ENCODE measurements around the gene LRPPRC.

Gene LRPPRC

DNA sequence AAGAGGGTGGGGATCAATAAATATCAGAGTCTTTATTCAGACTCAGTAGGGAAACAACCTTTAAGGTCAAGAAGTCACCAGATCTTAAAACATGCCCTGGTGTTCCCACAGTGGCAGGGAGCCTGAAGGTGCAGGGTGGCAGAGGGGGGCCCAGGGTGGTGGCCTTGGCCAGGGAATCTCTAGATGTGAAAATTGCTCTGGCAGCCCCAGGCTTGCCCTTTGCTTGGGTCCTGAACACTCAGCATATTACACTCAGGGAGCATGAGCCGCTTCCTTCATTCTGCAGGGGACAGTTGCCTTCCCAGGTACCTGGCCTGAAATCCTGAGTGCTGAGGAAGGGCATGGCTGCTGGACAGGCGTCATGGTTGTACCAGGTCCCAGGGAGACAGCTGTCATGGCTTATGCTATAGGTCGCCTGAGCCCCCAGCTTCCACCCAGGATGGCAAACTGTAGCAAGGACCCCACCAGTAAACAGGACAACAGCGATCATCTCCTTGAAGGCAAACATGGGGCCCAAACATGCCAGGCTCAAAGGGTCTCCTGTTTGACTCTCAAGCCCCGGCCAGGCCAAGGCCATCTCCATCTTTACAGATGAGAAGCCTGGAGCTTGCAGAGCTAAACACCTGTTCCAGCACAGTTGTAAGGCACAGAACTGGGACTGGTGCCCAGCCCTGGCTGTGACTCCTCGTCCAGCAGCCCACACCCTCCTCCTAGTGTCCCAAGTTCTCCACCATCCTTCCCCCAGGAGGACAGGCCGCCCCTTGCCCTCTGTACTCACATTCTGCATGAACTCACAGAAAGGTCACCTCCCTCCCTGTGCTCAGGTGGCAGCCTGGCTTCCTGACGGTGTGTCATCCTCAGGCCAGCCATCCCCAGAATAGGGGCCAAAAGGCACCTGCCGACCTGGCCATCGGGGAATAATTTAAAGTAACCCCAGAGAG is 142.4 kb downstream of the LRPPRC start:
- TF ChIP-seq, protein P1, sequence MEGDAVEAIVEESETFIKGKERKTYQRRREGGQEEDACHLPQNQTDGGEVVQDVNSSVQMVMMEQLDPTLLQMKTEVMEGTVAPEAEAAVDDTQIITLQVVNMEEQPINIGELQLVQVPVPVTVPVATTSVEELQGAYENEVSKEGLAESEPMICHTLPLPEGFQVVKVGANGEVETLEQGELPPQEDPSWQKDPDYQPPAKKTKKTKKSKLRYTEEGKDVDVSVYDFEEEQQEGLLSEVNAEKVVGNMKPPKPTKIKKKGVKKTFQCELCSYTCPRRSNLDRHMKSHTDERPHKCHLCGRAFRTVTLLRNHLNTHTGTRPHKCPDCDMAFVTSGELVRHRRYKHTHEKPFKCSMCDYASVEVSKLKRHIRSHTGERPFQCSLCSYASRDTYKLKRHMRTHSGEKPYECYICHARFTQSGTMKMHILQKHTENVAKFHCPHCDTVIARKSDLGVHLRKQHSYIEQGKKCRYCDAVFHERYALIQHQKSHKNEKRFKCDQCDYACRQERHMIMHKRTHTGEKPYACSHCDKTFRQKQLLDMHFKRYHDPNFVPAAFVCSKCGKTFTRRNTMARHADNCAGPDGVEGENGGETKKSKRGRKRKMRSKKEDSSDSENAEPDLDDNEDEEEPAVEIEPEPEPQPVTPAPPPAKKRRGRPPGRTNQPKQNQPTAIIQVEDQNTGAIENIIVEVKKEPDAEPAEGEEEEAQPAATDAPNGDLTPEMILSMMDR (IDR thresholded peaks at IDR 0.05; ENCODE audit: insufficient read depth, low read length): no peak
- TF ChIP-seq POLR2AphosphoS5 (IDR thresholded peaks at IDR 0.05; ENCODE audit: low read depth): no peak
- TF ChIP-seq, protein P2, sequence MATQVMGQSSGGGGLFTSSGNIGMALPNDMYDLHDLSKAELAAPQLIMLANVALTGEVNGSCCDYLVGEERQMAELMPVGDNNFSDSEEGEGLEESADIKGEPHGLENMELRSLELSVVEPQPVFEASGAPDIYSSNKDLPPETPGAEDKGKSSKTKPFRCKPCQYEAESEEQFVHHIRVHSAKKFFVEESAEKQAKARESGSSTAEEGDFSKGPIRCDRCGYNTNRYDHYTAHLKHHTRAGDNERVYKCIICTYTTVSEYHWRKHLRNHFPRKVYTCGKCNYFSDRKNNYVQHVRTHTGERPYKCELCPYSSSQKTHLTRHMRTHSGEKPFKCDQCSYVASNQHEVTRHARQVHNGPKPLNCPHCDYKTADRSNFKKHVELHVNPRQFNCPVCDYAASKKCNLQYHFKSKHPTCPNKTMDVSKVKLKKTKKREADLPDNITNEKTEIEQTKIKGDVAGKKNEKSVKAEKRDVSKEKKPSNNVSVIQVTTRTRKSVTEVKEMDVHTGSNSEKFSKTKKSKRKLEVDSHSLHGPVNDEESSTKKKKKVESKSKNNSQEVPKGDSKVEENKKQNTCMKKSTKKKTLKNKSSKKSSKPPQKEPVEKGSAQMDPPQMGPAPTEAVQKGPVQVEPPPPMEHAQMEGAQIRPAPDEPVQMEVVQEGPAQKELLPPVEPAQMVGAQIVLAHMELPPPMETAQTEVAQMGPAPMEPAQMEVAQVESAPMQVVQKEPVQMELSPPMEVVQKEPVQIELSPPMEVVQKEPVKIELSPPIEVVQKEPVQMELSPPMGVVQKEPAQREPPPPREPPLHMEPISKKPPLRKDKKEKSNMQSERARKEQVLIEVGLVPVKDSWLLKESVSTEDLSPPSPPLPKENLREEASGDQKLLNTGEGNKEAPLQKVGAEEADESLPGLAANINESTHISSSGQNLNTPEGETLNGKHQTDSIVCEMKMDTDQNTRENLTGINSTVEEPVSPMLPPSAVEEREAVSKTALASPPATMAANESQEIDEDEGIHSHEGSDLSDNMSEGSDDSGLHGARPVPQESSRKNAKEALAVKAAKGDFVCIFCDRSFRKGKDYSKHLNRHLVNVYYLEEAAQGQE (IDR thresholded peaks at IDR 0.05; ENCODE audit: insufficient replicate concordance, low read depth): no peak
- no peak for TF ChIP-seq GABPA (IDR thresholded peaks at IDR 0.05; ENCODE audit: low read depth)
- TF ChIP-seq SPI1 (IDR thresholded peaks at IDR 0.05; ENCODE audit: borderline replicate concordance, low read depth): no peak
- DNase-seq (ENCODE audit: low read depth in 1 of 2, low spot score in 1 of 2): no peak
- H3K27me3 ChIP-seq (ENCODE audit: insufficient read depth, poor library complexity, severe bottlenecking): no peaks in the 10 kb centered on the region
- no peak overlapping the region for H3K4me3 ChIP-seq (replicated peaks; ENCODE audit: insufficient read depth, low read length)
- no peak overlapping the region for H3K27ac ChIP-seq (replicated peaks)

DNA sequence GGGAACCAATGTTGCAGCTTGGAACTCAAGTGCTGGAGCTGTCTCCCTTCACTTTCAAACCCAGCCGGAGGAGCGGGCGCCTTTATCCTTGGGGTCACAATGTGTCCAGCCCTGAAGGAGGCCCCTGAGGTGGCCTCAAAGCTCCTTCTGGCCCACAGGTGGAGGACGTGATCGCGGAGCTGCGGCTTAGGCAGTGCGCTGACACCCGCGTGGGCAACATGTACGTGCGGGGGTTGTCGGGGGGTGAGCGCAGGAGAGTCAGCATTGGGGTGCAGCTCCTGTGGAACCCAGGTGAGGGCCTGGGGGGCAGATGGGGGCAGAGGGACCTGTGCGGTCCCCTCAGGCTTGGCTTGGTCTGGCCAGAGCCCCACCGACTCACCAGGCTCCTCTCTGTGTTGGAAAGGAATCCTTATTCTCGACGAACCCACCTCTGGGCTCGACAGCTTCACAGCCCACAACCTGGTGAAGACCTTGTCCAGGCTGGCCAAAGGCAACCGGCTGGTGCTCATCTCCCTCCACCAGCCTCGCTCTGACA is 143.5 kb downstream of the LRPPRC start:
- no peak for DNase-seq (ENCODE audit: low read depth in 1 of 2, low spot score in 1 of 2)
- Histone ChIP-seq H3K4me3 (replicated peaks; ENCODE audit: insufficient read depth, low read length) (no peak overlapping the region), H3K27me3 (ENCODE audit: insufficient read depth, poor library complexity, severe bottlenecking) (no peaks in the 10 kb centered on the region), H3K27ac (replicated peaks) (no peak overlapping the region)
- TF ChIP-seq GABPA (IDR thresholded peaks at IDR 0.05; ENCODE audit: low read depth) (no peak), SPI1 (IDR thresholded peaks at IDR 0.05; ENCODE audit: borderline replicate concordance, low read depth) (no peak), POLR2AphosphoS5 (IDR thresholded peaks at IDR 0.05; ENCODE audit: low read depth) (no peak)
- TF ChIP-seq, protein P2 (IDR thresholded peaks at IDR 0.05; ENCODE audit: insufficient replicate concordance, low read depth): no peak
- TF ChIP-seq, protein P1 (IDR thresholded peaks at IDR 0.05; ENCODE audit: insufficient read depth, low read length): no peak

DNA sequence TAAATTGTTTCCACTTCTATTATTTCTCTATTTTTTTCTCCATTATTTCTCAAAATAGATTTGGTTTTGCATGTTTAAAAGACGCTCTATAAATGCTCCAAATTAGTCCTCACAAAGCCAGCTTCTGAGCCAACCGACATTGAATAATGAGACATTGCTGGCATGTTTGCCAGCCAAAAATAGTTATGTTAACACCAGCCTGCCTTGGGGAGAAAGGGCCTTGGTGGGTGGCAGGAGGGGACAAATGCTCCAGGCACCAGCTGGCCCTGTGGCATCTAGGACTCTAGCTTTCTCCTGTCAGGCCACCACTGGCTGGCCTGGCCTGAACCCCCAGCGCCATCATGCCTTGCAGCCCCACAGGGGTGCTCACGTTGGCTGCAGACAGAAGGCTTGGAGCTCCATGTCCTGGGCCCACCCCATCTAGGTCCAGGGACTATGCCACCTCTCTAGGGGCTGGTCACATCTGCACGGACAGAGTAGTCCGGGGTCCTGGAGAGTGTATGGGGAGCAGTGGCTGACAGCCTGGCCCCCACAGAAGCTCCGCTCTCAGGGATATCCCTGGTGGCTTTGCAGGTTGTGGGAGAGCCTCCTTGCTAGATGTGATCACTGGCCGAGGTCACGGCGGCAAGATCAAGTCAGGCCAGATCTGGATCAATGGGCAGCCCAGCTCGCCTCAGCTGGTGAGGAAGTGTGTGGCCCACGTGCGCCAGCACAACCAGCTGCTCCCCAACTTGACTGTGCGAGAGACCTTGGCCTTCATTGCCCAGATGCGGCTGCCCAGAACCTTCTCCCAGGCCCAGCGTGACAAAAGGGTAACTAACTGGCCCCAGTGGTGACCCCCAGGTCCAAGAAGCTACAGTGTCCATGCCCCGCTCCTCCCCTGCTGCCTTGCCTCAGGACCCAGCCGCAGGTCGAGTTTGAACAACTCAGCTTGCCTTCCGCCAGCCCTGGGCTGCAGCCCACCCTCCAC is 144.5 kb downstream of the LRPPRC start:
- Histone ChIP-seq H3K4me3 (replicated peaks; ENCODE audit: insufficient read depth, low read length) (no peak overlapping the region), H3K27ac (replicated peaks) (no peak overlapping the region), H3K27me3 (ENCODE audit: insufficient read depth, poor library complexity, severe bottlenecking) (no peaks in the 10 kb centered on the region)
- DNase-seq (ENCODE audit: low read depth in 1 of 2, low spot score in 1 of 2): no peak
- TF ChIP-seq SPI1 (IDR thresholded peaks at IDR 0.05; ENCODE audit: borderline replicate concordance, low read depth): no peak
- TF ChIP-seq, protein P2 (IDR thresholded peaks at IDR 0.05; ENCODE audit: insufficient replicate concordance, low read depth): no peak
- TF ChIP-seq GABPA (IDR thresholded peaks at IDR 0.05; ENCODE audit: low read depth): no peak
- TF ChIP-seq, protein P1 (IDR thresholded peaks at IDR 0.05; ENCODE audit: insufficient read depth, low read length): no peak
- TF ChIP-seq POLR2AphosphoS5 (IDR thresholded peaks at IDR 0.05; ENCODE audit: low read depth): no peak
